ENCODE results near the gene CHIT1. TPM values are rescaled to one million over a fixed set of nuclear protein-coding genes. Genes with fewer than 3 reads are reported as not detected.

The CHIT1 gene
- total and polyA plus RNA-seq, 2 experiments from 2014 or later: 0.07 to 0.47 TPM

DNA sequence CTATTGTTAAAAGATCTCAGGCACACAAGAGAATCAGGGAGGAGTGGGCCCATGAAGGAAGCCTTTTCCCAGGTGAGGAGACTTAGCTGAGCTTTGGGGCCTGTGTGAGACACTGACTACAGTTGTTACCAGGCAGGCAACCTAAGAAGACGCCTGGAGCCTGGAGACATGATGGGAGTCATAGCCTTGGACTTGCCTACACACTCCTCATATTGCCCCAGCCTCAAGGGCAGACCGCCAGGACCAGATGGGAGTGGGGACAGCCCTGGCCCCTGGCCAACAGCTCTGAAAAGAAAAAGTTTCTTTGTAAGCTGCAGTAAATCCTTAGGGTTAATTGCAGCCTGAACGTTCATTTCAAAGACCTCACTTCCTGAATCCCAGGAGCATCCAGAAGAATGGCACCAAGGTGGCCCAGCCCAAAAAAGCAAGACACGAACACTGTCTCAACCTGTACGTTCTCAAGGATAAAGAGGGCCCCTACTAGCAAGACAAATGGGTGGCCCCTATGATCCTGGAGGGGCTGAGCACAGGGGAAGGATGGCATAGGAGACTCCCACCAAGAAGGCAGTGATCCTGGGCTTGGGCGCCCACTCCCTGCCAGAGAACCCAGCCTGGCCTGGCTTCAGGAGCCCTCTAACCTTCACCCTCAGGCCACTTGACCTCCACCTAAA lies 42.6 kb upstream of the CHIT1 start:
- Mint-ChIP-seq H3K27ac (no peak overlapping the region), H3K4me1 (peaks cover 14% of the 10 kb centered on the region; the same call in 2 of the 3 replicates), H3K36me3 (ENCODE audit: low read depth) (no peaks in the 10 kb centered on the region), H3K4me3 (no peak overlapping the region), H3K9me3 (no peaks in the 10 kb centered on the region), H3K27me3 (ENCODE audit: insufficient read depth, low read depth, poor library complexity) (peaks cover 25% of the 10 kb centered on the region)
- Histone ChIP-seq H3K4me3 (no peak overlapping the region), H3K27ac (ENCODE audit: low read depth) (no peak overlapping the region), H3K4me1 (ENCODE audit: insufficient read depth) (peaks cover 11% of the 10 kb centered on the region; the same call in 1 of the 2 replicates), H3K36me3 (ENCODE audit: insufficient read depth) (no peaks in the 10 kb centered on the region), H4K20me1 (replicated peaks; ENCODE audit: insufficient read depth) (no peaks in the 10 kb centered on the region), H3K27me3 (ENCODE audit: insufficient read depth) (peaks cover 29% of the 10 kb centered on the region), H3K4me2 (no peak overlapping the region), H3F3A (replicated peaks; ENCODE audit: low read depth) (no peaks in the 10 kb centered on the region; the same call in 1 of the 2 replicates), H2AFZ (no peak overlapping the region), H3K79me2 (replicated peaks; ENCODE audit: insufficient read depth) (no peaks in the 10 kb centered on the region), H3K9me2 (ENCODE audit: insufficient read depth) (no peaks in the 10 kb centered on the region)
- ATAC-seq (no peak), DNase-seq (ENCODE audit: low spot score) (no peak)
- TF ChIP-seq EZH2 (IDR thresholded peaks at IDR 0.05; ENCODE audit: low read depth, unreplicated experiment): no peak
- TF ChIP-seq, protein P1, sequence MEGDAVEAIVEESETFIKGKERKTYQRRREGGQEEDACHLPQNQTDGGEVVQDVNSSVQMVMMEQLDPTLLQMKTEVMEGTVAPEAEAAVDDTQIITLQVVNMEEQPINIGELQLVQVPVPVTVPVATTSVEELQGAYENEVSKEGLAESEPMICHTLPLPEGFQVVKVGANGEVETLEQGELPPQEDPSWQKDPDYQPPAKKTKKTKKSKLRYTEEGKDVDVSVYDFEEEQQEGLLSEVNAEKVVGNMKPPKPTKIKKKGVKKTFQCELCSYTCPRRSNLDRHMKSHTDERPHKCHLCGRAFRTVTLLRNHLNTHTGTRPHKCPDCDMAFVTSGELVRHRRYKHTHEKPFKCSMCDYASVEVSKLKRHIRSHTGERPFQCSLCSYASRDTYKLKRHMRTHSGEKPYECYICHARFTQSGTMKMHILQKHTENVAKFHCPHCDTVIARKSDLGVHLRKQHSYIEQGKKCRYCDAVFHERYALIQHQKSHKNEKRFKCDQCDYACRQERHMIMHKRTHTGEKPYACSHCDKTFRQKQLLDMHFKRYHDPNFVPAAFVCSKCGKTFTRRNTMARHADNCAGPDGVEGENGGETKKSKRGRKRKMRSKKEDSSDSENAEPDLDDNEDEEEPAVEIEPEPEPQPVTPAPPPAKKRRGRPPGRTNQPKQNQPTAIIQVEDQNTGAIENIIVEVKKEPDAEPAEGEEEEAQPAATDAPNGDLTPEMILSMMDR (conservative IDR thresholded peaks at IDR 0.05; ENCODE audit: low read depth in 2 of 2): no peak
- no peak for TF ChIP-seq ZNF331 (CRISPR knock-in tag; IDR thresholded peaks at IDR 0.05; ENCODE audit: low read depth)
- TF ChIP-seq, protein P2, sequence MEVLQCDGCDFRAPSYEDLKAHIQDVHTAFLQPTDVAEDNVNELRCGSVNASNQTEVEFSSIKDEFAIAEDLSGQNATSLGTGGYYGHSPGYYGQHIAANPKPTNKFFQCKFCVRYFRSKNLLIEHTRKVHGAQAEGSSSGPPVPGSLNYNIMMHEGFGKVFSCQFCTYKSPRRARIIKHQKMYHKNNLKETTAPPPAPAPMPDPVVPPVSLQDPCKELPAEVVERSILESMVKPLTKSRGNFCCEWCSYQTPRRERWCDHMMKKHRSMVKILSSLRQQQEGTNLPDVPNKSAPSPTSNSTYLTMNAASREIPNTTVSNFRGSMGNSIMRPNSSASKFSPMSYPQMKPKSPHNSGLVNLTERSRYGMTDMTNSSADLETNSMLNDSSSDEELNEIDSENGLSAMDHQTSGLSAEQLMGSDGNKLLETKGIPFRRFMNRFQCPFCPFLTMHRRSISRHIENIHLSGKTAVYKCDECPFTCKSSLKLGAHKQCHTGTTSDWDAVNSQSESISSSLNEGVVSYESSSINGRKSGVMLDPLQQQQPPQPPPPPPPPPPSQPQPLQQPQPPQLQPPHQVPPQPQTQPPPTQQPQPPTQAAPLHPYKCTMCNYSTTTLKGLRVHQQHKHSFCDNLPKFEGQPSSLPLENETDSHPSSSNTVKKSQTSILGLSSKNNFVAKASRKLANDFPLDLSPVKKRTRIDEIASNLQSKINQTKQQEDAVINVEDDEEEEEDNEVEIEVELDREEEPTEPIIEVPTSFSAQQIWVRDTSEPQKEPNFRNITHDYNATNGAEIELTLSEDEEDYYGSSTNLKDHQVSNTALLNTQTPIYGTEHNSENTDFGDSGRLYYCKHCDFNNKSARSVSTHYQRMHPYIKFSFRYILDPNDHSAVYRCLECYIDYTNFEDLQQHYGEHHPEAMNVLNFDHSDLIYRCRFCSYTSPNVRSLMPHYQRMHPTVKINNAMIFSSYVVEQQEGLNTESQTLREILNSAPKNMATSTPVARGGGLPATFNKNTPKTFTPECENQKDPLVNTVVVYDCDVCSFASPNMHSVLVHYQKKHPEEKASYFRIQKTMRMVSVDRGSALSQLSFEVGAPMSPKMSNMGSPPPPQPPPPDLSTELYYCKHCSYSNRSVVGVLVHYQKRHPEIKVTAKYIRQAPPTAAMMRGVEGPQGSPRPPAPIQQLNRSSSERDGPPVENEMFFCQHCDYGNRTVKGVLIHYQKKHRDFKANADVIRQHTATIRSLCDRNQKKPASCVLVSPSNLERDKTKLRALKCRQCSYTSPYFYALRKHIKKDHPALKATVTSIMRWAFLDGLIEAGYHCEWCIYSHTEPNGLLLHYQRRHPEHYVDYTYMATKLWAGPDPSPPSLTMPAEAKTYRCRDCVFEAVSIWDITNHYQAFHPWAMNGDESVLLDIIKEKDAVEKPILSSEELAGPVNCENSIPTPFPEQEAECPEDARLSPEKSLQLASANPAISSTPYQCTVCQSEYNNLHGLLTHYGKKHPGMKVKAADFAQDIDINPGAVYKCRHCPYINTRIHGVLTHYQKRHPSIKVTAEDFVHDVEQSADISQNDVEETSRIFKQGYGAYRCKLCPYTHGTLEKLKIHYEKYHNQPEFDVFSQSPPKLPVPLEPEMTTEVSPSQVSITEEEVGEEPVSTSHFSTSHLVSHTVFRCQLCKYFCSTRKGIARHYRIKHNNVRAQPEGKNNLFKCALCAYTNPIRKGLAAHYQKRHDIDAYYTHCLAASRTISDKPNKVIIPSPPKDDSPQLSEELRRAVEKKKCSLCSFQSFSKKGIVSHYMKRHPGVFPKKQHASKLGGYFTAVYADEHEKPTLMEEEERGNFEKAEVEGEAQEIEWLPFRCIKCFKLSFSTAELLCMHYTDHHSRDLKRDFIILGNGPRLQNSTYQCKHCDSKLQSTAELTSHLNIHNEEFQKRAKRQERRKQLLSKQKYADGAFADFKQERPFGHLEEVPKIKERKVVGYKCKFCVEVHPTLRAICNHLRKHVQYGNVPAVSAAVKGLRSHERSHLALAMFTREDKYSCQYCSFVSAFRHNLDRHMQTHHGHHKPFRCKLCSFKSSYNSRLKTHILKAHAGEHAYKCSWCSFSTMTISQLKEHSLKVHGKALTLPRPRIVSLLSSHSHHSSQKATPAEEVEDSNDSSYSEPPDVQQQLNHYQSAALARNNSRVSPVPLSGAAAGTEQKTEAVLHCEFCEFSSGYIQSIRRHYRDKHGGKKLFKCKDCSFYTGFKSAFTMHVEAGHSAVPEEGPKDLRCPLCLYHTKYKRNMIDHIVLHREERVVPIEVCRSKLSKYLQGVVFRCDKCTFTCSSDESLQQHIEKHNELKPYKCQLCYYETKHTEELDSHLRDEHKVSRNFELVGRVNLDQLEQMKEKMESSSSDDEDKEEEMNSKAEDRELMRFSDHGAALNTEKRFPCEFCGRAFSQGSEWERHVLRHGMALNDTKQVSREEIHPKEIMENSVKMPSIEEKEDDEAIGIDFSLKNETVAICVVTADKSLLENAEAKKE (CRISPR knock-in tag; IDR thresholded peaks at IDR 0.05): no peak
- no peak for TF ChIP-seq NANOG (IDR thresholded peaks at IDR 0.05; ENCODE audit: borderline replicate concordance)
